K562 treated with DMSO at 1 percent for 4 hours (cell line): ENCODE measurements around the gene TMEM235. TPM values are rescaled to one million over a fixed set of nuclear protein-coding genes. Genes with fewer than 3 reads are reported as not detected.

Source experiments
- total RNA-seq: library from RNA; unstranded; fragments of 300-600 nt; gene quantifications from 2 replicates; pipeline ENCODE4 v1.2.3, GENCODE V29; 2022; ENCODE audit not compliant: insufficient read depth

The TMEM235 gene
- total RNA-seq, result not detected in 2 replicates

DNA sequence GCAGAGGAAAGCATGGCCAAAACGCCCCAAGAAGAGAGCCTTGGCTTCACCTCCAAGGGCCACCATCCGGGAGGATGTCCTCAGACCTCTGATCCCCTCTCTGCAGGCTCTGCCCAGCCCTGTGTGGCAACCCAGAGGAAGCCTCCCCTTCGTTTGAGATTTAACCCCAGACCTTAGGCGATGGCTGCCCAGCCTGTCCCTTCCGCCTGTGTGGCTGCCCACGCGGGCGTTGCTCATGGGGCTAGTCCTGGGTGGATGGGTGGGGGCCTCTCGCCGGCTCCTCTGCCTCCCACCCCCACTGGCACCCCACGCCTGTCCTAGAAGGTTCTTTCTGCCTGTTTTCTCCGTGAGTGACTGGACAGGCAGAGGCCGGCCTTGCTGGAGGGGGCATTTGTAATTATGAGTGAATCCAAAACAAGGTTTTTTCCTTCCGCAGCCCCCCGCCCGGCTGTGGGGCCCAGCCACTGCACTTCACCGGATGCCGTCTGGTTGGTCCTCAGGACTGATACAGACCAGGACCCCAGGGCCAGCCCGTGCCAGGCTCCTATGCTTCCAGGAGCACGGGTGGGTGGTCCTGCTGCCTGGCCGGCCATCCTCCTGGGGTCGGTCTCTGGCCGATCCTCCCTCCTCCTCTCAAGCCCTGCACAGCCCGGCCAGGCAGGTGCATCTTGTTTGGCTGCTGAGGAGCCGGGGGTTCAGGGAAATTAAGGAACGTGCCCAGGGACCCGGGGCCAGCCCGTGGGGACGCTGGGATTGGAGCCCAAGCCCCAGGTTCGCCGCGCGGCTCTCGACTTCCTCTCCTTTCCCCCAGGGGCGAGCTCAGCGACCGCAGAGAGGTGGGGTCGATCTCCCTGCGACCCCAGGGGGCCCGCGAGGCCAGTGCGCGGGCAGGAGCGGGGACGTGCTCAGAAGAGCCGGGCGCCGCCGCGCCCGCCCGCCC, at the start of gene TMEM235:
TMEM235 (plus strand) TSS at position 636 of the 940 bp plus-strand sequence. CDS start 393 bp downstream, outside the sequence.

DNA sequence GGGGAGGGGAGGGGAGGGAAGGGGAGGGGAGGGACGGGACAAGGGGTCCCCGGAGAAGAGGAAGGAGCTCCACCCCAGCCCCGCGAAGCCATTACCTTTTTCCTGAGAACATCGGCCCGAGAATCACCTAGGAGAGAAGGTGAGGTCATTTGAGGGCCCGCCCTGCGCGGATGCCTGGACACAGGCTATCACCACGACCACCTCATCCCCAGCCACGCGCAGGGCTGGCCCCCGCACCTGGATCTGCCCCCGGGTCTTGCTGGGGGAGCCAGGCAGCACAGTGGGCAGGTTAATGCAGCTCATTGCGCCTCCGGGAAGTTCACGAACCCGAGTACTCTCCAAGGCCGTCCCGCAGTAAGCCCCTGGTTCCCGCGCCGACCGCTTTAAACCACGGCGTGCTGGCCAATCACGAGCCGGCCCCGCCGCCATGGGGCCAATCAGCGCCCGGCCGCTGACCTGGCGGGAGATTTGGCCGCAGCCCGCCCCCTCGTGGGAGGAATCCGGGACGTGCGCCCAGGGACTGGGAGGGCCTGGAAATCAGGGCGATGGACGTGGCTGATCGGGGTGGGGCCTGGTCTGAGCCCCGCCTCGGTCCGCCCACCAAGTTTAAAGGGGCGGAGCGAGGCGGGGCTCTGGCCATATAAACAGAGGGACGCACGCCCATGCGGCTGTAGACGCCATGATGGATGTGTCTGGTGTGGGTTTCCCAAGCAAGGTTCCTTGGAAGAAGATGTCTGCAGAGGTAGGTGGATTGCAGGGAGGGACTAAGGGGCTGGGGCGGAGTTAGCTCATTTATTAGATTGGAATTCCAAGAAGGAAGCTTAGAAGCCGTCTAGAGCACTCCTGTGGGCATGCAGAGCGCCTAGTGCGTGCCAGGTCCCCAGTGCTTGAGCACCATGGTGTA, 44.5 kb upstream of the TMEM235 start, which contains the start of the genes AFMID and TK1:
AFMID (plus strand) TSS at position 671 of the 904 bp plus-strand sequence; CDS start at position 680, 9 bp downstream.
TK1 (minus strand) TSS at position 361 of the 904 bp plus-strand sequence; CDS start at position 303, 58 bp downstream.

DNA sequence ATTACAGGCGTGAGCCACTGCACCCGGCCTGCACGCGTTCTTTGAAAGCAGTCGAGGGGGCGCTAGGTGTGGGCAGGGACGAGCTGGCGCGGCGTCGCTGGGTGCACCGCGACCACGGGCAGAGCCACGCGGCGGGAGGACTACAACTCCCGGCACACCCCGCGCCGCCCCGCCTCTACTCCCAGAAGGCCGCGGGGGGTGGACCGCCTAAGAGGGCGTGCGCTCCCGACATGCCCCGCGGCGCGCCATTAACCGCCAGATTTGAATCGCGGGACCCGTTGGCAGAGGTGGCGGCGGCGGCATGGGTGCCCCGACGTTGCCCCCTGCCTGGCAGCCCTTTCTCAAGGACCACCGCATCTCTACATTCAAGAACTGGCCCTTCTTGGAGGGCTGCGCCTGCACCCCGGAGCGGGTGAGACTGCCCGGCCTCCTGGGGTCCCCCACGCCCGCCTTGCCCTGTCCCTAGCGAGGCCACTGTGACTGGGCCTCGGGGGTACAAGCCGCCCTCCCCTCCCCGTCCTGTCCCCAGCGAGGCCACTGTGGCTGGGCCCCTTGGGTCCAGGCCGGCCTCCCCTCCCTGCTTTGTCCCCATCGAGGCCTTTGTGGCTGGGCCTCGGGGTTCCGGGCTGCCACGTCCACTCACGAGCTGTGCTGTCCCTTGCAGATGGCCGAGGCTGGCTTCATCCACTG, 17.3 kb upstream of the TMEM235 start, which contains the start of gene BIRC5:
BIRC5 (plus strand) TSS at position 238 of the 690 bp plus-strand sequence; CDS start at position 302, 64 bp downstream.

Other genes starting within 250 kb of the TMEM235 start
- gene TMC6, start 102.9 kb upstream of the TMEM235 start, total RNA-seq, result 122 and 137 TPM in 2 replicates
- gene TMC8, start 100.9 kb upstream of the TMEM235 start, total RNA-seq, result 2.2 and 2.9 TPM in 2 replicates
- gene C17orf99, start 85.2 kb upstream of the TMEM235 start, total RNA-seq, result 3.4 and 4.2 TPM in 2 replicates
- 121 and 125 TPM in 2 replicates for gene SYNGR2, start 63.0 kb upstream of the TMEM235 start, total RNA-seq
- 368 and 374 TPM in 2 replicates for gene TK1, start 44.6 kb upstream of the TMEM235 start, total RNA-seq
- gene AFMID, start 44.3 kb upstream of the TMEM235 start, total RNA-seq, result 57.0 and 66.8 TPM in 2 replicates
- gene BIRC5, start 17.4 kb upstream of the TMEM235 start, total RNA-seq, result 77.0 and 79.1 TPM in 2 replicates
- 8.5 and 13.2 TPM in 2 replicates for gene SOCS3, start 128.4 kb downstream of the TMEM235 start, total RNA-seq
- gene PGS1, start 147.0 kb downstream of the TMEM235 start, total RNA-seq, result 26.9 and 36.2 TPM in 2 replicates